ENCODE results near the gene KLHL35.
A peak's percentile ranks its signal among the peaks of the same experiment; 100 is the strongest.

Gene KLHL35

DNA sequence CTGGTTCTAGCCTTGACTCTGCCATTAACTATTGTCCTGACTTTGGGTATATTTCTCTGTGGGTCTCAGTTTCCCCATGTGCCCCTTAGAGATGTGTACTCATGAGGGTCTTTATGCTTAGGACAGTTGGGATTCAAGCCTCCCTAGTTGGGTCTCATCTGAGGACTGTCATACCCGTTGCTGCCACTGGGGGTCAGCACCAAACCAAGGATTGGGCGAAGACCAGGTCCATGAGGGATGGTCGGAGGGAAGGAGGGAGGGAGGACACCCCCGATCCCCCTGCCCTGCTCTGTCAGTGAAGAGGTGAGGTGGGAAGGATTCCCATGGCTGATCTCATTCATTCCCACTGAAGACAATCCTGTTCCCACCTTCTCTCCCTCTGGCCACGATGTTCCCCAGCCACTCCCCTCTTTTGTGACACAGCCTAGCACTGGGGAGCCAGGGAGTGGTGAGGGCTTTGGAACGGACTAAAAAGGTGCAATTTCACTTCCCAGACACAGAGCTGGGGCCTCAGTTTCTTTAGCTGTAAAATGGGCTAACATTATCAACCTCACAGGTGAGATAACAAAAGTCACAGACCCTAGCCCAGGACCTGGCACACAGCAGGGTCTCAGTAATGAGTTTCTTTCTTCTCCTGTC lies 12.4 kb upstream of the KLHL35 start:
- H3K4me3 ChIP-seq (ENCODE audit: low read length): no peak overlapping the region
- peak; percentile 34 for DNase-seq (ENCODE audit: low read depth, low spot score)

DNA sequence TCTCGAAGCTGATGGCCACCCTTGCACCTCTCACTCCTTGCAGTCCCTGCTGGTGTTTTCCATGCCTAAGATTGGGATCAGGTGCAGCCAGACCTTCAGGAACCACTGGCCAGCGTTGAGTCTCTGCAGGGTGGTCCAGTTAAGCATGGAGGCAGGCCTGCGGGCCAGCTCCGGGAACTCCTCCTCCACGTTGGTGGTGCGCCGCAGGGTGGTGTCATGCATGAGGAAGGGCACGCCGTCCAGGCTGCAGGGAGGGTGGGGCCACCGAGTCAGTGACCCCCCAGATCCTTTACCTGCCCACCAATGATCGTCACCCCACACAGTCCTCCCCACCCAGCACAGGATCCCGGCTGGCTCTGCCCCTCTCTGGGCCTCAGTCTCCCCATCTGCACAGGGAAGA lies 10.0 kb upstream of the KLHL35 start:
- DNase-seq (ENCODE audit: low read depth, low spot score): no peak
- H3K4me3 ChIP-seq (ENCODE audit: low read length): no peak overlapping the region

DNA sequence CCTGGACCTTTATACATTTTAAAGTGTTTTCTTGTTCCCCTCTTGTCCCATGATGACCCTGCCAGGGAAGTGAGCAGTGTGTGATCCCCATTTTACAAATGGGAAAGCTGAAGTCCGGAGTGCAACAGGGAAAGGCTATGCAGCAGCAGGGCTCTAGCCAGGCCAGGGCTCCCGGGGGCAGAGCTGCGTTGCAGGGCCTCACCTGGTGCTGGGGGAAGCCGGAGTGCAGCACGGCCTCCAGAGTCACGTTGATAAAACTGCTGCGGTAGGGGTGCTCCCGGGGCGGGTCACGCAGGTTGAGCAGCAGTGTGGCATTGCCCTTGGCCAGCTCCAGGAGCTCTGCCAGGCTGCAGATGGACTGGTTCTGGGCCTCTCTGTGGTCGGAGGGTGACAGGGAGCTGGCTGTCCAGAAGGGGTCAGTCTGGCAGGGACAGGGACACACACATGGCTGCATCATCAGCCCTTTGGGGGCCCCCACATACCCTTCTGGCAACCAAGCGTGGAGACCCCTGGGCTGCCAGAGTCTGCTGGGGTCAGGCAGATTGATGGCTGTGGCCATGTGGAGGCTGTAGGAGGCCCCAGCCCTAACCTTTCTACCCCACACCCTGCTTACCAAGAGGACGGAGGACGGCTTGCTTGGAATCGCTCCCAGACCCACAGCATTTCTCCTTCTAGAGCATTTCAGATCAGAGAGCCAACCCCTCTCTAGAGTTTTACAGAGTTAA lies 9.3 kb upstream of the KLHL35 start:
- DNase-seq (ENCODE audit: low read depth, low spot score): no peak
- H3K4me3 ChIP-seq (ENCODE audit: low read length): no peak overlapping the region

DNA sequence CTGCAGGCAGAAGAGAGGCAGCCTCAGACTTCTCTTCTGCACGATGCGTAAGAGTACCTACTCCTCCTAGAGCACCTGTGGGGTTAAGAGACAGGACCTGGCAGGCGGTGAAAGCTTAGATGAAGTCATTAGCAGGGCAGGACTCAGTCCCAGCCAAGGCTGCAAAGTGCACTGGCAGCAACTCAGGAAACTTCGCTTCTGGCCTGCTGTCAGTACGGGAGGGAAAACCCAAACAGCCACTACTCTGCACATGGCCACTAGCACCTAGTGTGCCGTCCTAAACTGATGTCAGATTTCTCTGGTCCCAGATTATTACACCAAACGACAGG lies 8.8 kb upstream of the KLHL35 start:
- no peak overlapping the region for H3K4me3 ChIP-seq (ENCODE audit: low read length)
- DNase-seq (ENCODE audit: low read depth, low spot score): no peak

DNA sequence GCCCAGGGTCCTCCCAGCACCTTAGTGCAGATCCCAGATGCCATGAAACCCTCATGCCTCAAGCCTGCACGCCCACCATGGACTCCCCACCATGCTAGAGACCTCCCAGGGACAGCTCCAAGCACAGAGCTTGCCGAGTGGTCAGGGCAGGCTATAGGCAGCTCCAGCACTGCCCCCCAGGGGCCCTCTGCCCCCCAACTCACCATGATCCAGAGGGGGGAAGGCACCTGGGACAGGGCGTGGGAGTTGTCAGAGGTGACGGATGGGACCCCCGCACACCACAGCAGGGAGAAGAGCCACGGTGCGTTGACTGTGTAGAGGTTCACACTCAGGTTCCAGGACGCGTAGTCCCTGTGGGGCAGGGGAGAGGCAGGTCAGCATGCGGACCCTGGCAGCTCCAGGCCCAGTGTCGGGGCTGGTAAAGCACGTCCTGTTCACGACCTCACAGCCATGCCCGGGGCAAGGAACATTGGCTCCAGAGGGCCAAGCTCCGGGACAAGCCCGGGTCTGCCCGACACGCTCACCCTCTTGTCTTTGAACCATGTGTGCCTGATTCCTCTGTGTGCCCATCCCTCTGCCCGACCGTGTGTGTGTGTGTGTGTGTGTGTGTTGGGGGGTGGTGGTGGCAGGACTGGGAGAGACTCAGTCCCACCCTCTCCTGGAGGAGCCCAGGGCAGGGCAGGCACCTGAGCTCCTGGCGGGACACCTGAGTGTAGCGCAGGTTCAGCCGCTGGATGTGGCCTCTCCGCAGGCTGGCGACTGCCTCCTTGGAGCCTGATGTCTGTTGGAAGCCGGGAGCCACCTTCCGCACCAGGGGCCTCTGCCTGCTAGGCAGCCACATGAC lies 8.2 kb upstream of the KLHL35 start:
- no peak overlapping the region for H3K4me3 ChIP-seq (ENCODE audit: low read length)
- no peak for DNase-seq (ENCODE audit: low read depth, low spot score)

DNA sequence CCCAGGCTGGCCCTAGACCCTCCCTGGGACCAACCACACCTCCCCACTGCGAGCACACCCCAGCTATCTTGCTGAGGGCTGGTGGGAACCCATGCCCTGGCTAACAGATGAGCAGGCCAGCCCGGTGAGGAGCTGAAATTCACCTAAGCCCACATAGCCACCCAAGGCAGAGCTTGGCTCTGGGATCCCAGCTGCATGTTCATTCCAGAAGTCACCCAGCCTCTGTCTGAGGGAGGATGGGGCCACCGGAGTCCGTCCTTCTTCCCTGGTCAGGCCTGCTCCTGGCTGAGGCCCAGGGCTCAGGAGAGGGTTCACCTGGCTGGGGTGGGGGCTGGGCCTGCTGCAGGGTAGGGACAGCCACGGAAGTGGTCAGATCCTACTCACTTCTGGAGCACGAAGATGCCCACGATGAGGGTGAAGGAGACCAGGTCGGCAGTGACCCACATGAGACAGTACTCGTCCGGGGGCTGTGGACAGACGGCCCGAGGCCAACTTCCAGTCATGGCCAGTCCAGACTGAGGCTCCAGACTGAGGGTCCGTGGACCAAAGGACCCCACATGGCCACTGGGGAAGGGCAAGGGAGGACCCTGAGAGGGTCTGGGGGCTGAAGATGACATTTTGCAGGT lies 6.6 kb upstream of the KLHL35 start:
- no peak overlapping the region for H3K4me3 ChIP-seq (ENCODE audit: low read length)

DNA sequence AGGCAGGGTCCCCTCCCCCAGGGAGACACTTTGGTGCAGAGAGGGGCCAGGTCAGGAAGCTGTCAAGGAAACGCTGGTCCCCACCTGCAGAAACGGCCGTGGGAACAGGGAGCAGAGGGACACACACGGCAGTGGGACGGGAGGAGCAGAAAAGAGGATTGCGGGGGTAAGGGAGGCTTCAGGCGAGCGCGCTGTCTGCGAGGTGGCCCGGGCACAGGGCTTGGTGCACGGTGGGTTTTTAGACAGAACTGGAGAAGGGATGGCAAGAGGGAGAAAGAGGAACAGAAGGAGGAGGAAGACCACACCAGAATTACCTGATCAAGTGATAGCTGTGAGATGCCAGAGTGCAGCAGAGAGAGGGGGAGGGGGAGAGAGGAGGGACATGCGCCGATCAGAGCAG lies 6.0 kb upstream of the KLHL35 start:
- H3K4me3 ChIP-seq (ENCODE audit: low read length): no peak overlapping the region
- no peak for DNase-seq (ENCODE audit: low read depth, low spot score)

More for the DNA sequence above, 6.6 kb upstream of the KLHL35 start:
- no peak for DNase-seq (ENCODE audit: low read depth, low spot score)

DNA sequence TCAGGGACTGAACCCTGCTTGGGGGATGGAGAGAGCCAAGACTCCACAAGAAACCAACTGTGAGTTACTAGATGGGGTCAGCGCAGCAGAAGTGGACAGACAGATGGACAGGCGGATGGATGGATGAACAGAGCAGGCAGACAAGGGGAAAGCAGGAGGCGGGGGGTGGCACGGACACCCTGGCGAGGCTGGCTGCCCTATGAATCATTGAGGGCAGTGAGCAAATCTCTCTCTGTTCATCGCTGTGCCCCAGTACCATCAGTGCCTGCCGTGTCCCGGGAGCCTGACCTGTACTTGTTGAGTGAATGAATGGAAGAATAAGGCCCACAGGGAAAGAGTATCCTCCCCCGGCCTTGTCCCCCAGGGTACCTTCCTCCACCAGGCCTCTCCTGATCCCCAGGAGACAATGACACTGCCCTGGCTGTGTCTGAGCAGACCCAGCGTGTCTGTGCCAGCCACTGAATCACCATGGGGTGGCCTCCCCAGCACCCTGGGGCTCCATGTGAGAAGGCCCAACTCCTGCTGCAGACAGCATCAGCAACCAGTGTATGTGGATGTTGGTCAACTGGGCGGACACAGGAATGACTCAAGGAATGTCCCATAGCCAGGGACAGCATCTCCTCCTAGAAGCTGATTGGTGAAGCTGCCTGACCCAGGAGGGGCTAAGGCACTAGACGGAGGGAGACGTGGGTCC lies 5.1 kb upstream of the KLHL35 start:
- no peak overlapping the region for H3K4me3 ChIP-seq (ENCODE audit: low read length)
- no peak for DNase-seq (ENCODE audit: low read depth, low spot score)

DNA sequence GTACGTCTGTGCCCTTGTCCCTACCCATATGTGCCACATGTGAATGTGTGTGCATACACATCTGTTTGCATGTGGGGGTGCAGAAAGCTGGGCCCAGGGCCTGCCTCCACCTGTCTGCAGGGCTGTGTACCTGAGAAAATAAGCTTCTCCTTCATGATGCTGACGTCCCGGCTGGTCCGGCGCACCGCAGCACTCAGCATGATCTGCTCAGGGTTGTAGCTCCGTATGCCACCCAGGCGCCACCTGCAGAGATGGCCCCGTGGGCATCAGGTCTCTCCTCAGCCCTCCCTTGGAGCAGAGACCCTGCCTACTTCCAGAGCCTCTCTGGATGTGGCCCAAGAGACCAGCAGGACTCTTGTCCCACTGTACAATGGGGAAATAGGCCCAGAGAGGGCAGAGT lies 3.8 kb upstream of the KLHL35 start:
- DNase-seq (ENCODE audit: low read depth, low spot score): no peak
- no peak overlapping the region for H3K4me3 ChIP-seq (ENCODE audit: low read length)

DNA sequence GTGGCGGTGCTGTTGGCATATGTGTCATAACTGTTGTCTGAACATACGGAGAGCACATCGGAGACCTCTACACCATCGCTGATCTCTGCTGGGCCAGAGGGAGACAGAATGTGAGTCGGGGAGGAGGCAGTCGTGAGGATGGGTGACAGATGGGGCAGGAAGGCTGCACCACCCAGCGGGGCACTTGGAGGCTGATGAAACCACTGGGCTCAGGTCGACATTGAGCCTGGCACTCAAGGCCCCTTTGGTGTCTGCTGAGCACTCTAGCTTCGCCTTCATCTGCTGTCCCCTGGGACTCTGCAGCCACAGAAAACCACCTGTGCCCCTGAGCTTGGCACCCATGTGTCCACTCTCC lies 2.5 kb upstream of the KLHL35 start:
- DNase-seq (ENCODE audit: low read depth, low spot score): no peak
- H3K4me3 ChIP-seq (ENCODE audit: low read length): no peak overlapping the region

DNA sequence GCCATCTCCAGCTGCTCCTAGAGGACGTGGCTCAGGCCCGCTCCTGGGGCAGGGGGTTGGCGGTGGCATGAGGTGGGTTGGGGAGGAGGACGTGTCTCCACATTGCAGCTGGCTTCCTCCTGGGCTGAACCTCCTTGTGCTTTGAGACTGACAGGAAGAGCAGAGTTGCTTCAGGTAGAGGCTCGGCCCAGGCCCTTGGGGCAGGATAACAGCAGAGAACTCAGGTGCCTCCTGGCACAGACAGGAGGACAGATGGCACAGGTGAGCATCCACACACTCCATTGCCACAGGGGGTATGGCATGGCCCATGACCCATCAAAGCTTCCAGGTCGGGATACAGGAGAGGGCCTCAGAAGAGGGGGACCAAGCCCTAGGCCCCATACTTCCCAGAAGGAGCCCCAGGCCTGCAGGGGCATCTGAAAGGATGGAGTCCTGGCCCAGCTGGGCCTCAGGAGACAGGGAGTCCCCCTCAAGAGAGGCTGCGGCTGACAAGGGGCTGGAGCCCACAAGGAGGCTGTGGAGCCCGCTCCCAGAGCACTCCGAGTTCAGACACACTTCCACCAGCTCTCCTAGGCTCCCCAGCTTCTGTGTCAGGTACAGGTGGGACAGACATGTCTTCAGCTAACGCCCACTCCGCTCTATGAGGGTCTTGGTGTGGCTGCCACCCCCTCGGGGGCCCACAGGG lies 2.0 kb upstream of the KLHL35 start:
- no peak overlapping the region for H3K4me3 ChIP-seq (ENCODE audit: low read length)
- no peak for DNase-seq (ENCODE audit: low read depth, low spot score)

DNA sequence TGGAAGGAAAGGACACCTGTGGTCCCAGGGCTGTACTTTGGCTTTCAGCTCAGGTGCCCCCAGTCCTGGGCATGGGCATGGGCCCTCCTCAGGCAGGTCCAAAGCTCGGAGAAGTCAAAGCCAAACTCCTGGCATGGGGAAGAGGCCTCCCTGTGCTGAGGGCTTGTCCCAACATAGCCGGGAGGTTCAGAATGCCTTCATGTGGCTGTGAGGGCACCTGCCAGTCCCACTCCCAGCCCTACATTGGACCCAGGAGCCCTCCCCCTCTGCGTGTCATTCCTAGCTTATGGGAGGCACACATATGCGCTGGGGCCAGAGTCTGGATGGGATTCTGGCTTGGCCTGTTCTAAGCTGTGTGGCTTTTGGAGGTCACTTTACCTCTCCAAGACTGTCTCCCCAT lies 1.0 kb upstream of the KLHL35 start:
- no peak overlapping the region for H3K4me3 ChIP-seq (ENCODE audit: low read length)
- no peak for DNase-seq (ENCODE audit: low read depth, low spot score)

DNA sequence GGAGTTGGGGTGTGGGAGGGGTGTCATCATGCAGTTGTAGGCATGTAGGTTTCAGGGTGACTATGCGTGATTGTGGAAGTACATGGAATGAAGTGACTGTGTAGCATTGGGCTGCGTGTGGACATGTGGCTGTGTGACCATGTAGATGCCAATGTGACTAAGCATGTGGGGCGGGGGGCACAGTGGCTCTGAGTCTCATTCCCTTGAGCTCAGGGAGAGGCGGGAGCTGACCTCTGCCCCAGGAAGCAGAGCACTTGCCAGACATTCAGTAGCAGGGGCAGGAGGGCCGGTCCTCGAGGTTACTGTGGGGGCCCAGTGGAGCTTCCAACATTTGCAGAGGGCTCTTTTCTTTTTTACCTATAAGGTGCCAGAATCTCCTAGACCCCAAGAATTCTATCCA lies 440 bp upstream of the KLHL35 start:
- no peak for DNase-seq (ENCODE audit: low read depth, low spot score)
- no peak overlapping the region for H3K4me3 ChIP-seq (ENCODE audit: low read length)

DNA sequence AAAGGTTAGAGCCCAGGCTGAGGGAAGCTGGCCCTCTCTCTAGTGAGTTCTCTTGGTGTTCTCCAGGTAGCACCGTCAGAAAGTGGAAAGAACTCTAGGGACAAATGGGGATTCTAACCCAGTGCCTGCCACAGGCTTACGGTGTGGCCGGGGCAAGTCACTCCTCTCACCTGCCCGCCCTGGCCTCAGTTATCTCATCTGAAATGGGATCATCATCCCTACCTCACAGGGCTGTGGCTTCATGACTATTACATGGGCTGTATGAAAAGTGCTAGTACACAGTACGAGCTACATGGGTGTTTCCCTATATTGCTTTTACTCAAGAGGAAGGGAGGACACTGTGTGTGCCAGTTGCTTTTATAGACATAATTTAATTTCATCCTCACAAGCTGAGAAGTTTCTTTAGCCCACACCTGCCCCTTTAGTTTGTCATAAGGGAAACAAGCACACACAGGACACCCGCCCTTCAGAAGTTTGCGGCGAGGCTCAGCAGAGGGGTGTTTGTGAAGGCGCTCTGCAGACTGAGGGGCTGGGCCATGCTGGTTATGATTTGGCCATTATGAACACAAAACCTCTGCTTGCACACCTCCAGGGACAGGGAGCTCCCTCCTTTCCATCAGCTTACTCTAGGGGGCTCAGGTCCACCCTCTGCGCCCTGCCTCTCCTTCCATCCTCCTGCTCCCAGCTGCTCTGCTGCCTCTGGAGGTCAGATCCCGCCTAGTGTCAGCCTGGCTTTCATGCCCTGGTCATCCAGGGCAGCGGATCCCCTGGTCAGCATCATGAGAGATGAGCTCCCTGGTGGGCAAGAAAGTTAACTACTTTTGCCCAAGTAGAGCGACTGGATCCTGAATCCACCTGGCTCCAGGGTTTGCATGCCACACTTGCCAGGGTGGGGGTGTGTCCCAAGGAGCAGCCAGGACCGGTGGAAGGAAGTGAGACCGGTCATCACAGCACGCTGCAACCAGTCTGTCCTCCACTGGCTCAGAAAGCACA lies 1.2 kb downstream of the KLHL35 start:
- no peak for DNase-seq (ENCODE audit: low read depth, low spot score)
- H3K4me3 ChIP-seq (ENCODE audit: low read length): no peak overlapping the region

DNA sequence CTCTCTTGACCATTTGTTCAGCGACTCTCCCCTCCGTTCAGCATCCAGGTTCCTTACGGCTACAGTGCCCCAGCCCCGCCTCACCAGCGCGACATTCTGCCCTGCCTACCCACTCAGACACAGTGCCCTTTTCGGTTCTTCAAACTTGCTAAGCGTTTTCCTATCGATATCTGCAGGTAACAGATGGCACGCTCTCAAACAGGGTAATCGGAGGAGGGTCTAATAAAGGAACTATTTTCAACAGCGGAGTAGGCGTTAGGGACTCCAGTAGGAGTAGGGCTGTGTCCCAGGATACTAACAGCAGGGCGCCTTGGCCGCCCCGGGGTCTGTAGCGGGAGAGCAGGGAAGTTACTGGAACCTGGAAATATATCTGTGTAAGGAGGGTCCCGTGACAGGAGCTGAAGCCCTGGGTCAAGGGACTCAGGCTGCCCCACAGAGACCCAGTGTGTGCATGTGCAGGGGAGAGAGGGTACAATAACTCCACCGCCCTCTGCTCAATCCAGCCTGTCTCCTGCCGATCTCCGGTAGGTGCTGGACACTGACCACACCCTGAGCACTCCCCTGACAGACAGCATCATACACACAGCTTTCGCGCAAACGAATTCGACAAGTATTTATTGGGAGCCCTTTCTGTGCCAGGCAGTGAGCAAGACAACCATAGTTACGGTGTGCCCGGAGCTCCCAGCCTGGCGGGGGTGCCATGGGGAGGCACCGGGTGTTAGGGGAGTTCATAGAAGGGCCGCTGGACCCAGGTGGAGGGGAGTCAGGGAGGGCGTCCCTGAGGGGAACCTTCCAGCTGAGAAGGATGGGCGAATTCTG lies 2.1 kb downstream of the KLHL35 start:
- no peak for DNase-seq (ENCODE audit: low read depth, low spot score)
- H3K4me3 ChIP-seq (ENCODE audit: low read length): peak overlapping the region; percentile 51

DNA sequence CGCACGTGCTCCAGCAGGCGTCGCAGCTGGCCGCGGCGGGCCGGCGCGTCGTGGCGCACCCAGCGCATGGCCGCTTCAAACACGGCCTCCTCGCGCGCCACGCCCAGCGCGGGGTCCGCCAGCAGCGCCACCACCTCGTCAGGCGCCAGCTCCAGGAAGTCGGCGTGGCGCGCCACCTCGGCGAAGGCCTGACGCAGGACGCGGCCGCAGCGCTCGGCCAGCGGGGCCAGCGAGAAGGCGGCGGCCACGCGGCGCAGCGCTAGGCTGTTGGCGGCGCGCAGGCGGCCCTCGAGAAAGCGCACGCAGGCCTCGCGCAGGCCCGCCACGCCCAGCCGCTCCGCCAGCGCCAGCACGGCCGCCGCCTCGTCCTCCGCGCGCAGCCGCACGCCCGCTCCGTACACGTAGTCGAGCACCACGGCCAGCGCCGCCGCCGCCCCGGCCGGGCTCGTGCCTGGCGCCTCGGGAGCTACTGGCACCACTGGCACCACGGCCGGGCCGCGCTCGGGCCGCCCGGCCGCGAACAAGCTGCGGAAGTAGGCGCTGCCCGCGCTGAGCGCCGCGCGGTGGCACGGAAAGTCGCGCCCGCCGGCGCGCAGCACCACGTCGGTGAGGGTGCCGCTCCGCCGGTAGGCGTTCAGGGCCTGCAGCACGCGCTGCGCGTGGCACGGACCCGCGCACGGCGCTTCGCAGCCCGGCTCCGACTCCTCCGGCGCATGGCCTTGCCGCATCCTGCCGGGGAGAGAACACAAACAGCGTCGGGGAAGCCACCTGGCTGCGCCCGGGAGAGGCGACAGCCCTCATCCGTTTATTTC lies 2.9 kb downstream of the KLHL35 start:
- peak overlapping the region; percentile 51 for H3K4me3 ChIP-seq (ENCODE audit: low read length)
- DNase-seq (ENCODE audit: low read depth, low spot score): peak; percentile 46

DNA sequence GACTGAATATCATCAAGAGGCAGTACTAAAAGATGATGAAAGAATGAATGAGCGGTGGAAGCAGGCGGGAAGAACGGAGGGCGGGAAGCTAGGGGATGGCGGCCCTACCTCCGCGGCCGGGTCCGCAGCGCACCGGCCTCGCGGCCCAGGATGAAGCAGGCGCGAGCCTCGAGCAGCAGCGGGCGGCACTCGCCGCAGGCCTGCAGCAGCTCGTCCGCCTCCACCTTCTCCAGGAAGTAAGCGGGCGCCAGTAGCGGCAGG lies 3.4 kb downstream of the KLHL35 start:
- DNase-seq (ENCODE audit: low read depth, low spot score): no peak
- no peak overlapping the region for H3K4me3 ChIP-seq (ENCODE audit: low read length)

All from Jurkat, Clone E6-1 (cell line).